Measurements from ENCODE around the gene NDUFAB1. TPM values are rescaled to one million over a fixed set of nuclear protein-coding genes. Genes with fewer than 3 reads are reported as not detected.

The NDUFAB1 gene
- total RNA-seq, 2 donors from 2014 or later: 82.3 to 129 TPM

GRCh38 chr16:23579371-23579770 is 16.7 kb downstream of the NDUFAB1 start:
- H3K36me3 ChIP-seq: no peaks in the 10 kb centered on the region
- no peak for TF ChIP-seq POLR2A (IDR thresholded peaks at IDR 0.05)
- TF ChIP-seq CTCF (IDR thresholded peaks at IDR 0.05): no peak
- TF ChIP-seq POLR2AphosphoS5 (IDR thresholded peaks at IDR 0.05): no peak
- intact Hi-C loops (cut with DNase I): no loop called here
- H3K27ac ChIP-seq: no peak overlapping the region
- H3K4me1 ChIP-seq (replicated peaks): no peaks in the 10 kb centered on the region
- WGBS: 95% methylated on average over 4 of the region's 4 CpGs
- no peak for DNase-seq (ENCODE audit: low spot score)
- no peaks in the 10 kb centered on the region for H3K27me3 ChIP-seq (replicated peaks; ENCODE audit: insufficient read depth)
- H3K9me3 ChIP-seq: no peaks in the 10 kb centered on the region
- H3K4me3 ChIP-seq: no peak overlapping the region

- TF ChIP-seq POLR2A (IDR thresholded peaks at IDR 0.05): no peak
- no peak for TF ChIP-seq POLR2AphosphoS5 (IDR thresholded peaks at IDR 0.05)
- TF ChIP-seq CTCF (IDR thresholded peaks at IDR 0.05): no peak
- Histone ChIP-seq H3K36me3 (peaks cover 0 to 5% of the 10 kb centered on the region in 2 donors), H3K27me3 (replicated peaks; ENCODE audit: insufficient read depth) (no peaks in the 10 kb centered on the region), H3K4me3 (no peak overlapping the region), H3K9me3 (no peaks in the 10 kb centered on the region), H3K27ac (no peak overlapping the region), H3K4me1 (replicated peaks) (no peaks in the 10 kb centered on the region)
- intact Hi-C loops (cut with DNase I): no loop called here
- WGBS: 70% methylated on average over 5 of the region's 5 CpGs
- no peak for DNase-seq (ENCODE audit: low spot score)
Observed at GRCh38 chr16:23578101-23578830, 17.9 kb downstream of the NDUFAB1 start.

GRCh38 chr16:23577493-23577892 is 18.6 kb downstream of the NDUFAB1 start:
- 92% methylated on average over 2 of the region's 2 CpGs for WGBS
- peaks cover 0 to 5% of the 10 kb centered on the region in 2 donors for H3K36me3 ChIP-seq
- TF ChIP-seq CTCF (IDR thresholded peaks at IDR 0.05) (no peak), POLR2A (IDR thresholded peaks at IDR 0.05) (no peak), POLR2AphosphoS5 (IDR thresholded peaks at IDR 0.05) (no peak)
- intact Hi-C loops (cut with DNase I): no loop called here
- no peaks in the 10 kb centered on the region for H3K4me1 ChIP-seq (replicated peaks)
- no peak for DNase-seq (ENCODE audit: low spot score)
- no peaks in the 10 kb centered on the region for H3K27me3 ChIP-seq (replicated peaks; ENCODE audit: insufficient read depth)
- no peaks in the 10 kb centered on the region for H3K9me3 ChIP-seq
- H3K27ac ChIP-seq: no peak overlapping the region
- no peak overlapping the region for H3K4me3 ChIP-seq

GRCh38 chr16:23575834-23576233 is 20.3 kb downstream of the NDUFAB1 start:
- H3K4me1 ChIP-seq (replicated peaks): no peaks in the 10 kb centered on the region
- no peak overlapping the region for H3K27ac ChIP-seq
- DNase-seq (ENCODE audit: low spot score): no peak
- WGBS: 91% methylated on average over 3 of the region's 3 CpGs
- no peak overlapping the region for H3K4me3 ChIP-seq
- no peak for TF ChIP-seq POLR2A (IDR thresholded peaks at IDR 0.05)
- TF ChIP-seq POLR2AphosphoS5 (IDR thresholded peaks at IDR 0.05): no peak
- TF ChIP-seq CTCF (IDR thresholded peaks at IDR 0.05): no peak
- no peaks in the 10 kb centered on the region for H3K9me3 ChIP-seq
- H3K27me3 ChIP-seq (replicated peaks; ENCODE audit: insufficient read depth): no peaks in the 10 kb centered on the region
- peaks cover 4 to 5% of the 10 kb centered on the region in 2 donors for H3K36me3 ChIP-seq
- intact Hi-C loops (cut with DNase I): no loop called here

GRCh38 chr16:23573817-23574216 is 22.3 kb downstream of the NDUFAB1 start:
- no peak overlapping the region for H3K27ac ChIP-seq
- TF ChIP-seq POLR2AphosphoS5 (IDR thresholded peaks at IDR 0.05): no peak
- TF ChIP-seq POLR2A (IDR thresholded peaks at IDR 0.05): no peak
- TF ChIP-seq CTCF (IDR thresholded peaks at IDR 0.05): no peak
- H3K9me3 ChIP-seq: no peaks in the 10 kb centered on the region
- H3K36me3 ChIP-seq: peaks cover 5 to 12% of the 10 kb centered on the region in 2 donors
- H3K27me3 ChIP-seq (replicated peaks; ENCODE audit: insufficient read depth): no peaks in the 10 kb centered on the region
- no peak overlapping the region for H3K4me3 ChIP-seq
- intact Hi-C loops (cut with DNase I): no loop called here
- 83% methylated on average over 5 of the region's 5 CpGs for WGBS
- DNase-seq (ENCODE audit: low spot score): no peak
- no peaks in the 10 kb centered on the region for H3K4me1 ChIP-seq (replicated peaks)
